Hepatic stellate cell (primary cell): ENCODE measurements around the gene SBF1.
"Not testable (repeated sequence)": the region's sequence is repeated elsewhere in the genome, so short reads cannot be mapped to it uniquely, and the experiment has no call there.

Experiments used
- DNase-seq: peaks from one replicate; pipeline ENCODE4 v3.0.0; 2011; ENCODE audit warnings: low spot score

The SBF1 gene

GRCh38 chr22:50443801-50444625 is 30.8 kb downstream of the SBF1 start:
- DNase-seq, result no peak

GRCh38 chr22:50443197-50443596 is 31.6 kb downstream of the SBF1 start:
- DNase-seq, result no peak

GRCh38 chr22:50441428-50441993 is 33.3 kb downstream of the SBF1 start:
- DNase-seq, result no peak

GRCh38 chr22:50440544-50441249 is 34.1 kb downstream of the SBF1 start:
- DNase-seq, result no peak

- no peak for DNase-seq
Measured at GRCh38 chr22:50439871-50440331, 34.9 kb downstream of the SBF1 start.

GRCh38 chr22:50439314-50439870 is 35.4 kb downstream of the SBF1 start:
- DNase-seq, result no peak

GRCh38 chr22:50438305-50439275 is 36.2 kb downstream of the SBF1 start:
- DNase-seq, result no peak

- no peak for DNase-seq
Measured at GRCh38 chr22:50437511-50438304, 37.1 kb downstream of the SBF1 start.

GRCh38 chr22:50436841-50437341 is 37.9 kb downstream of the SBF1 start:
- no peak for DNase-seq

GRCh38 chr22:50436015-50436830 is 38.6 kb downstream of the SBF1 start:
- DNase-seq, result no peak

- DNase-seq, result no peak
Measured at GRCh38 chr22:50435291-50436014, 39.4 kb downstream of the SBF1 start.

GRCh38 chr22:50434849-50435248 is 40.0 kb downstream of the SBF1 start:
- no peak for DNase-seq

GRCh38 chr22:50432877-50433510 is 41.8 kb downstream of the SBF1 start:
- DNase-seq, result not testable (repeated sequence)

- DNase-seq, result no peak
Measured at GRCh38 chr22:50432131-50432876, 42.5 kb downstream of the SBF1 start.

GRCh38 chr22:50425179-50425916 is 49.5 kb downstream of the SBF1 start:
- no peak for DNase-seq

- no peak for DNase-seq
Measured at GRCh38 chr22:50423956-50424355, 50.9 kb downstream of the SBF1 start.
